ENCODE results near the gene TNFSF15.

Gene TNFSF15

DNA sequence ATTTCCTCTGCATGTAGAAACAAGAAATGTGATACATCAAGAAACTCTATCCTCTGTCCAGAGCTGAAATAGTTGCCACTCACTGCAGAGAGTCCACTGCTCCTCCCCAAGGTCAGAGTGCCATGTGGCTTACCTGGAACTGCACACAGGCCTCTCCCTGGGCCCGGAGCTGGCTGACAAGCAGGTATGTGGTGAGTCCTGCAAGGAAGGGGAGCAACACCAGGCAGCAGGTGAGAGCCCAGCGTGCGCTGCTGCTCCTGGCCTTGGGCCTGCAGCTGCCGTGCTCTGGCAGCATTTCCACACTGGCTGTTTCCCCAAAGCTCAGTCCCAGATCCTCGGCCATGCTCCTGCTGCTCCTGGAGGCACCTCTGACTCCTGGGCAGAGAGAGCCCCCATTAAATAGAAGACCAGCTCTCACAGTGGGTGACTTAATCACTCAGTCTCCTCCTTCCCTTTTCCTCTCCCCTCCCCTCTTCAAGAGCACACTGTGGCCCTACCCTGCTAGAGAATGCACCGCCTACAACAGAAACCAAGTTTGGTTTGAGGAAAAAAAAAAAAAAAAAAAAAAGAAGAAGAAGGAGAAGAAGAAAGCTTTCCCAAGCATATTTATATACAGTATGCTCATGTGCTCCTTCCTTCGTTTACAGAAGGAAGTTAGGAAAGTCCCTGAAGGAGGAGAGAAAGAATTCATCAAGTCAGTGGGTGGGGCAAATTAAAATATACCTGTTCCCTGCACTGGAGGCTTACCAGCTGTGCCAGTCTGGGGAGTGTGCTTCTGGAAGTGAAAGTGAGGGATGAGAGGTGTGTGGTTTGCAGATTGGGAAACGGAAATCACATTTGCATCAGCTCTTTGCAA lies at the start of gene TNFSF15:
Gene TNFSF15 (minus strand): TSS at position 370 of the 856 bp plus-strand sequence. CDS start 27 bp downstream, at position 343.
- peak; percentile 61 for DNase-seq (ENCODE audit: low read depth)

DNA sequence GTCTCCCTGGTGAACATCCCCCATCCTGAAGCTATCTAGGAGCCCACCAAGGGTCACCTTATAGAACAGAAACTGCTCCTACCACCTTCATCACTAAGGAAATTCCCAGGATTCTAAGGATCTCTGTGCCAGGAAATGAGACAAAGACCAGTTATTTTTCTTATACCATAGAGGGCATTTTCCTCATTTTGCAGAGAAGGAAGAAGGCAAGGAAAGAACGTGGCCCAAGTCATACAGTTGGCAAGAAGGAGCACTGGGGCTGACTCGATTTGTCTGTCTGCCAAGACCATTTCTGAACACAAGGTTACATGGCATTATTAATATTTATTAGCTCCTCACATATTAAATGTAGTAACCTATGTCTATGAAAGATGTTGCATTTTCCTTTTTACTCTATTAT lies 49.6 kb upstream of the TNFSF15 start:
- DNase-seq (ENCODE audit: low read depth) = no peak

DNA sequence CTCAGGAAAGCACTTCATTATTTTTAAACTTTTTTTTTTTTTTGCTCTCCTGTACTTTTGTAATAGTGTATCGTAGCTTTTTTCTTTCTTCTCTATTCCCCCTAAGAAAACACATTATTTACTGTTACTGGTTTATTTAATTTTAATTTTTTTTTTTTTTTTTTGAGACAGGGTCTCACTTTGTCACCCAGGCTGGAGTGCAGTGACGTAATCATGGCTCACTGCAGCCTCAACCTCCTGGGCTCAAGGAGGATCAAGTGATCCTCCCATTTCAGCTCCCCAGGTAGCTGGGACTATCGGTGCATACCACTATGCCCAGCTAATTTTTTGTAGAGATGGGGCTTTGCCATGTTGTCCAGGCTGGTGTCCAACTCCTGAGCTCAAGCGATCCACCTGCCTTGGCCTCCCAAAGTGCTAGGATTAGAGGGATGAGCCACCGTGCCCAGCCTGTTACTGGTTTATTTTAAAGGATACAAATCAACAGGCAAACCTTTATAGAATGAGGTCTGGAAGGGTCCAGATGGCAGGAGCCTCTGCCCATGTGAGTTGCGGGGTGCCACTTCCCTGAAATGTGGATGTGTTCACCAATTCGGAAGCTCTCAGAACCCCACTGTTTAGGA lies 49.0 kb upstream of the TNFSF15 start:
- no peak for DNase-seq (ENCODE audit: low read depth)

DNA sequence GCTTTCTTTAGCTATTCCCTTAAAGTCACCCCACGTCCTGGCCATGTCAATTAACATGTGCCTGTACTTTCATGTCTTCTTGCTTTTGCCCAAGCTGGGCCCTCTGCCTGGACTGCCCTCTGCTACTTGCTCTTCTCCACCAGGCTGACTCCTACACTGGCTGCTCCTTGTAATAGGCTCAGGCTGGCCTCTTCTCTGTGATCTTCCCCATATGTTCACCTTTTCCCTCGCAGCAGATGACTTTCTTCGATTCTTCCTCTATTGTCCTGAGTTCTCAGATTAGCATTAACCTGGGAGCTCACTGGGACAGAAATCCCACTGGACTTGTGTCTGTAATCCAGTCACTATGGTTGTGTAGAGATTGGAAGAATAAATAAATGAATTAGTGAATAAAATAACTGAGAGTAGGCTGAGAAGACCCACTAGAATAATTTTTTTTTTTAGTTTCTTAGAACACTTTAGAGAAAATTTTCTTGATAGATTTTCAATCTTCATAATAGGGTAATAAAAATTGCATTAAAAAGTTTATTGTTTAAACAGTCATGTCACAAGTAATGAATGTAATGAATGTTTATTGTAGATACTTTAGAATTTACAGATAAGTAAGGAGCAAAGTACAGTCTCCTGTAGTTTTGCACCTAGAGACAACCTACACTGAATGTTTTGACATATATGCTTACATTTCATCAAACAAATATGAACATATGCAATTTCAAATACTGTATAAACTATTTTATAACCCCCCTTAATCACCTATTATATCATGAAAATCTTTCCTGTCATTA lies 47.4 kb upstream of the TNFSF15 start:
- DNase-seq (ENCODE audit: low read depth) = no peak

DNA sequence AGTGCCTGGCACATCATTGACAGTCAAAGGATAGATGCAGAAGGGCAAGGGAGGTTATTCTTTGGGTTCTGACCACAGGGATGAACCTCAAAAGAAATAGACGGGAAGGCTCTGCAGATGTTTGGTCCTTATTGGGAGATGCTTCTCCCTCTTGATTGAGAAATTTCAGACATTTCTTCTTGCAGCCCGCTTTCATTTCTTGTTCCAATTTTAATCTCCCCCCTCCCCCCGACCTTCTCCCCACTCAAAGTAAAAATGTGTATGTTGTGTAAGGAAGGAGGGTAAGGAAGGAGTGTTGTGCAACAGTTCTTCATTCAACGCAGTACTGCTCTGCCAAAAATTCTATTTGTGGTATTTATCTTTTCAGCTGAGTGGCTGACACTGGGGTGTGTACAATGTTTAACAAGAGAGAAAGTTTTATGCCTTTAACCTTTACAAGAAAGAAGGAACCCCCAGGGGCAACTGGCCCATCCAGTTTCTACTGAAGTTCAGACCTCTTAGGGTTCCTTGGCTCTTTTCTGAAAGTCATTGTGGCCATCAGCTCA lies 46.3 kb upstream of the TNFSF15 start:
- peak; percentile 88 for DNase-seq (ENCODE audit: low read depth)

DNA sequence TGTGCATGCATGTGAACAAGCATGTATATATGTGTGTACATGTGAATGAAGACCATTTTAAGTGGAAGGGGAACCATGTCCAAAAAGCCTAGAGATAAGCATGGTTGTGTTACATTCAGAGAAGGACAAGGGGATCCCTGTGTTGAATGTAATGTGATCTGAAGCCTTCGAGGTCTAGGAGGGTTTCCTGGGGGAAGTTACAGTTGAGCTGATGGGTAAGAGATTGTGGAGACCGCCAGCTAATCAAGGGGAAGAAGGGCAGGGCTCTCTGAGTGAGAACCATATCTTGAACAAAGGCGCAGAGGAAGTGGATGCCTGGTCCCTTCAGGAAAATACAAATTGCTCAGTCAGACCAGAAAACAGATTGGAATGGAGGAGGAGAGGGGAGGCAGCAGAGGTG lies 45.5 kb upstream of the TNFSF15 start:
- no peak for DNase-seq (ENCODE audit: low read depth)

DNA sequence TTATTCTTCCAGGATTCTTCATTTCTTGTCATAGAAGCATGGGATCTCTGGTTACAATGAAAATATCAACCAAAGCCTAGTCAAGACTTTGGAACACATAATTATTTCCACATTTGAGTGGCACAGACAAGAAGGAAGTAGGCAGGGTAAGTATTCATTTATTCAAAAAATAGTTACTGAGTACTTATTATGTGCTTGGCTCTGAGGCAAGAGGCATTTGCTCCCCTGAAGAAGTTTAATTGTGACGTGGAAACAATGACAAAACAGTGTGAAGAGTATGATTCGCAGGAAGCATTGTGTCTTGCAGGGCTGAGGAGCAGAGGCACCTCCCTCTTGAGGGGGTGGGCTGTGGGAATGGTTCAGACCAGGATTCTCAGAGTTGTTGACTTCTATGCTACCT lies 45.0 kb upstream of the TNFSF15 start:
- DNase-seq (ENCODE audit: low read depth) = no peak

DNA sequence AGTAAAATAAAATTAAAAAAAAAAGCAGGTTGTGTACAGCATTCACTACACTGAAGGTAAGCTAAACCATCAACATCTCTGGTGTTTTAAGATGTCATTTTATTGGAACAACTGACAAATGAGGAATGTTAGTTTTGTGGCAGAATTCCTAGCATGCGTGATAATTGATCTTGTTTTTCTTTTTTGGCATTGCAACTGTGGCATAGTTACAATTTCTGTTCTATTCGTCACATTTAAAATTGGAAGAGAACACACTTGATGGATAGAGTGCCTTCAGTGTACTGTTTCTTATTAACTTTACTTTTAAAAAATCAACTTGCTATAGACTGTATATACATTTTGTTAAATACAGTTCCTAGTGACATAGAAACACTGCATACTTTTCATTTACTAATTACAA lies 43.6 kb upstream of the TNFSF15 start:
- DNase-seq (ENCODE audit: low read depth) = no peak

DNA sequence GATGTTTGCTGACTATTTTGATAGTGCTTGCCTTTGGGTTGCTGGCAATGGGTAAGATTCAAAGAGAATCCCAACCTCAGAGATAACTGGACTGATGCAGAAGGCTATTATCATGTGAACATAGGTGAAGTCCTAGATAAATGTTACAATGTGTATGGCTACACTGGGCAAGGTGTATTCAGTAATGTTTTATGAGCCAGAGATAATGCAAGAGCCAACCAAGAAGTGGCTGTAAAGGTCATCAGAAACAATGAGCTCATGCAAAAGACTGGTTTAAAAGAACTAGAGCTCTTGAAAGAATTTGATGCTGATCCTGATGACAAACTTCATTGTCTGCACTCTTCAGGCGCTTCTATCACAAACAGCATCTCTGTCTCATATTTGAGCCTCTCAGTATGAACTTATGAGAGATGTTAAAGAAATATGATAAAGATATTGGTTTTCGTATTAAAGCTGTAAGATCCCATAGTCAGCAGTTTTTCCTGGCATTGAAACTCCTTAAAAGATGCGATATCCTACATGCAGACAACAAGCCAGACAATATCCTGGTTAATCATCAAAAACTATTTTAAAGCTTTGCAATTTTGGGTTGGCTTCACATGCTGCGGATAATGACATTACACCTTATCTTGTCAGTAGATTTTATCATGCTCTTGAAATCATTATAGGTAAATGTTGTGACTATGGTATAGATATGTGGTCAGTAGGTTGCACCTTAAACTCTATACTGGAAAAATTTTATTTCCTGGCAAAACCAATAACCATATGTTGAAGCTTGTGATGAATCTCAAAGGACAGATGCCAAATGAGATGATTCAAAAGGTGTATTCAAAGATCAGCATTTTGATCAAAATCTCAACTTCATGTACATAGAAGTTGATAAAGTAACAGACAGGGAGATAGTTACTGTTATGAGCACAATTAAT lies 41.9 kb upstream of the TNFSF15 start:
- no peak for DNase-seq (ENCODE audit: low read depth)

DNA sequence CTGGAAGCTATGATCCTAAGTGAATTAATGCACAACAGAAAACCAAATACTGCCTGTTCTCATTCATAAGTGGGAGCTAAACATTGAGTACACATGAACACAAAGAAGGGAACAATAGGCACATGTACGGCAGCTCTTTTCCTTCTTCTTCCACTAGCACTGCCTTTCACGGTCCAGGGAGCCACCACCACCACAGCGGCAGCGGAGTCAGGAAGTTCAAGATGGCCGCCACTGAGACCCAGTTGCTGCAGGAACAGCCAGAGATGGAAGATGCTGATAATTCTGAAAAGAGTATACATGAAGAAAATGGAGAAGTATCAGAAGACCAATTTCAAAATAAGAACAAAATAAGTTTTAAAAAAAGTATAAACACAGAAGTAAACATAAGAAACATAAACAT lies 39.5 kb upstream of the TNFSF15 start:
- DNase-seq (ENCODE audit: low read depth) = no peak

DNA sequence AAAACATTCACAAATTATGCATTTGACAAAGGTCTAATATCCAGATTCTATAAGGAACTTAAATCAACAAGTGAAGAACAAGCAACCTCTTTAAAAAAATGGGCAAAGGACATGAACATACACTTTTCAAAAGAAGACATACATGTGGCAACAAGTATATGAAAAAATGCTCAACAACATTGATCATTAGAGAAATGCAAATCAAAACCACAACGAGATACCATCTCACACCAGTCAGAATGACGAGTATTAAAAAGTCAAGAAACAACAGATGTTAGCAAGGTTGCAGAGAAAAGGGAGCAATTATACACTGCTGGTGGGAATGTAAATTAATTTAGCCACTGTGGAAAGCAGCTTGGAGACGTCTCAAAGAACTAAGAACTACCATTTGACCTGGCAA lies 38.9 kb upstream of the TNFSF15 start:
- no peak for DNase-seq (ENCODE audit: low read depth)

DNA sequence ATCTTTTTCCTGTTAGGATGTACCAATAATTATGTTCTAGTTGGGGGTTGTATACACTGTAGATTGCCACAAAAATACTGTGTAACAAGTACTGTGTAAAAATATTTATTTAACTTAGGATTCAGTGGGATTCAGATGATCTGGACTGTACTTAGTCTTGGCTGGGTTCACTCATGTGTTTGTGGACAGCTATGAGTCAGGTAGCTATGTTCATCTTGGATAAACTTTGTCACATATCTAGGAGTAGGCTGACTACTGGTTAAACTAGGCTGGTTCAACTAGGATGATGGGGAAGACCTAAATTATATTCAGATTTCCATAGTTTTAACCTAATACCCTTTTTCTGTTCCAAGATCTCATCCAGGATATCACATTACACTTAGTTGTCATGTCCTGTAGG lies 32.1 kb upstream of the TNFSF15 start:
- peak; percentile 31 for DNase-seq (ENCODE audit: low read depth)

DNA sequence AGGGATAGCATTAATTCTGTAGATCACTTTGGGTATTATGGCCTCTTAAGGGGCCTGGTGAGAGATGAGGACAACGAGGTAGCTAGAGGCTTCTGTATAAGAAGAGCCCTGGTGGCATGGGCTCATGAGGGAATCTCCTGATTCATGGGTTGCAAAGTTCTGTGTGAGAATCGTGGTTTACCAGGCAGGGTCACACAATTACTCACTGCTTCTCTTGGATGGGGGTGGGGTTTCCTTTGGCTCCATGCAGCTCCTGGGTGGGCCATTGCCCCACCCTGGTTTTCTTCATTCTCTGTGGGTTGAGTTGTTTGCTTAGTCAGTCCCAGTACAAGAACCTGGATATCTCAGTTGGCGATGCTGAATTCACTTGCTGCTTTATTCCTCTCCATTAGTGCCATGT lies 30.9 kb upstream of the TNFSF15 start:
- DNase-seq (ENCODE audit: low read depth) = no peak

DNA sequence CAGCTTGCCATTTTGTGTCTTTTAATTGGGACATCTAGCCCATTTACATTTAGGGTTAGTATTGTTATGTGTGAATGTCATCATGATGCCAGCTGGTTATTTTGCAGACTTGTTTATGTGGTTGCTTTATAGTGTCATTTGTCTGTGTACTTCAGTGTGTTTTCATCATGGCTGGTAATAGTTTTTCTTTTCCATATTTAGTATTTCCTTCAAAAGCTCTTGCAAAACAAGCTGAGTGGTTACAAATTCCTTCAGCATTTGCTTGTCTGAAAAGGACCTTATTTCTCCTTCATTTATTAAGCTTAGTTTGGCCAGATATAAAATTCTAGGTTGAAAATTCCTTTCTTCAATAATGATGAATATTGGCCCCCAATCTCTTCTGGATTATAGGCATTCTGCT lies 28.5 kb upstream of the TNFSF15 start:
- no peak for DNase-seq (ENCODE audit: low read depth)

DNA sequence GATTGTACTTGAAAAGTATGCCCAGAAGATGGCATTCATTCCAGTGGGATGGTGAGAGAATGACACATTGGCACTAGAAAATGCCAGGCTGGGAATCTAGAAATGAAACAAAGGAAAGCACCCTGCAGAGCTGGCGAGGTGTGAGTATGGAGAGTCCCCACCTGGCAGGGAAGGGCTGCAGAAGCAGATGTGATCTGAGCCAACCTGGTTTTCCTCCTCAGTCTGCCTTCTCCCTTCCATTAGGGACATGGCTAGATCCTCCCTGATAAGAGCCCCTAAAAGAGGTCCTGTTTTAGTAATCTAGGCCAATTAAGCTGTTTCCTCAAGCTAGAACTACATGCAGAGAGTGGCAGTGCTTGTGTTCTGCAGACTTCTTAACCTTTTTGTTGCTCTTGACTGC lies 24.7 kb upstream of the TNFSF15 start:
- DNase-seq (ENCODE audit: low read depth) = no peak

DNA sequence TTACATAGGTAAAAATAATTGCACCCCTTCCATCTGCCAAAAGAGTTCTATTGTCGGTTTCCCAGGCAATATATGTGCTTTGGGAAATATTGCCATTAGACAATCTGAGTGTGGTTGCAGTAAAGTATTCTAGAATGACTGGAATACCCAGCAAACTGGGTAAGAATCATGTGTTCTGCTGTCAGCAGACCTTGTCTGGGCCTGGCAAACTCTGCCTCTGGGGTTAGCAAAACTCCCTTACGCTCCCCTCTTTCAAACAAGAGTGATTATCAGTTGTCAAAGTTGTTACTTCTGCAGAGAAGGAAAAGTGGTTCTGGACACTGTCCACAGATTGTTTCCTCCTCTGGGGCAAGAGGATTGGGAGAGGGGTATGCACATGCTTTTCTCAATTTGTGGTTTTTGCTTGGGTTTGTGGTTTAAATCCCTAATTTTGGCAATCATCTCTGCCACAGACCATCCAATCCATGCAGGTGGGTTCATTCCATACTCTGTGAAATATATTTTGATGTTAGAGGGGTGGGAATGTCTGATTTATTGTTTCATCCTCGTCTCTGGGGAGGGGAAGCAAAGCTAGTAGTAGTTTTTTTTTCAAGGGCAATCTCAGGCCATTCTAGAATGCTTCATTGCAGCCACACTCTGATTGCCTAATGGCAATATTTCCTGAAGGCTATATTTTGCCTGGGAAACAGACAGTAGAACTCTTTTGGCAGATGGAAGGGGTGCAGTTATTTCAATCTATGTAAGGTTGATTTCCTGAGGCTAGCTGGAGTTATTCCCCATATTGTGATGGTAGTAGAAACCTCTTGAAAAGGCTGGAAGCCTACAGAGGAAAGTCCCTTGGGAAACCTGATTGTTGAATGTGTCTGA lies 24.0 kb upstream of the TNFSF15 start:
- DNase-seq (ENCODE audit: low read depth) = no peak

DNA sequence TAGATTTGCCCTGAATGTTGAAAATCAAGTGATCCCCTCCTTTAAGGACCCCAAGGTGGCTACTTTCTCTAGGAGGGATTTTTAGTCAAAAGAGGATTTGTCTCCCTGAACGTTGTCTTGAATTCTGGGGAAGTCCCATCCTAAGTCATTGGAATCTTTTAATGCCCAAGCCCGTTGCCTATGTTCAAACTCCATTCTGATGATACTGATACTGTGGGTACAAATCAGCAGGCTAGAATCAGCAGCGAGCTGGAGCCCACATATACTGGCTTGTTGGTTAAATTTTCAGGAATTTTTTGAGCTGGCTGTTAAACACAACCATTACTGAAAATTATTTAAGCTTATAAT lies 22.4 kb upstream of the TNFSF15 start:
- no peak for DNase-seq (ENCODE audit: low read depth)

DNA sequence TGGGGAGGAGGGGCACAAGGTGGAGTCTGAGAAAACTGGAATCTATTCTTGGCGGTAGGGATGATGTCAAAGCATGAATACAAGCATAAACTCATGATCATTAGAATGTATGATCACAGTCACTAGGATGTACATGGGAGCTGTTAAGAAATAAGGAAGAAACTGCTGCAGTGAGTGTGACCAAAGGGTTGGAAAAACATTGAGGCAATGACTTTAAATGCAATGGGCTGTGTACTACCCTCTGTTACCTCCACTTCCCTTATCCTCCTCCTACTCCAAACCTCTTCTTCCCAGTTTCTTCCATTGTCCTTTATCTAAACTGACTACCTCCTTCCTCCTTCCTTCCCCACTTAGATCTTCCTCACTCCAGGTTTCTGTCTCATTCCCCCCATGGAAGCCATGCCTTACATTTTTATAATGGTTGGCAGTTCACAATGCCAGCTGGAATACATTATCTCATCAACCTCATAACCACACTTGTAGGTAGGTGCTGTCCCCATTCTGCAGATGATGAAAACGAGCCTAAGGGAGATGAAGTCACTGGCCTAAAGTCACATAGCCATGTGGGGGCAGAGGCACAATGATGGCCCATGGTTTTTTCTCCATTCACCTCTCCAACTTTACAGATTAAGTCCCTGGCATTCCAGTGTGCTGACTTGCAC lies 21.9 kb upstream of the TNFSF15 start:
- no peak for DNase-seq (ENCODE audit: low read depth)

DNA sequence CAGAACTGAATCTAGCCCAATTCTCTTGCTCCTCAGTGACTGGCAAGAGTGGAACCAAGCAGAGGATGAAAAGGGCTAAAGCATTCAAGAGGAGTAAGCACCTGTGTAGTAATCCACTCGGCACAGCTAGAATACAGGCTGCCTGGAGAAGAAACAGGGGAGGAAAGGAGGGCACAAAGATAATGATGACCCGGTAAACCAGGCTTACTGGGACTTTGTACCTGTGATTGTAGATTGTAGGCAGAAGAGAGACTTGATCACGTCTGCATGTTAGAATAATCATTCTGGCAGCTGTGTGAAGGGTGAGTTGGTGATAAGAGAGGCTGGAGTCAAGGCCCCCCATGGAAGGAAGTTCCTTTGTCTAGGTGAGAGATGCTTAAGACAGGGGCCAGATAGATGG lies 20.6 kb upstream of the TNFSF15 start:
- no peak for DNase-seq (ENCODE audit: low read depth)

DNA sequence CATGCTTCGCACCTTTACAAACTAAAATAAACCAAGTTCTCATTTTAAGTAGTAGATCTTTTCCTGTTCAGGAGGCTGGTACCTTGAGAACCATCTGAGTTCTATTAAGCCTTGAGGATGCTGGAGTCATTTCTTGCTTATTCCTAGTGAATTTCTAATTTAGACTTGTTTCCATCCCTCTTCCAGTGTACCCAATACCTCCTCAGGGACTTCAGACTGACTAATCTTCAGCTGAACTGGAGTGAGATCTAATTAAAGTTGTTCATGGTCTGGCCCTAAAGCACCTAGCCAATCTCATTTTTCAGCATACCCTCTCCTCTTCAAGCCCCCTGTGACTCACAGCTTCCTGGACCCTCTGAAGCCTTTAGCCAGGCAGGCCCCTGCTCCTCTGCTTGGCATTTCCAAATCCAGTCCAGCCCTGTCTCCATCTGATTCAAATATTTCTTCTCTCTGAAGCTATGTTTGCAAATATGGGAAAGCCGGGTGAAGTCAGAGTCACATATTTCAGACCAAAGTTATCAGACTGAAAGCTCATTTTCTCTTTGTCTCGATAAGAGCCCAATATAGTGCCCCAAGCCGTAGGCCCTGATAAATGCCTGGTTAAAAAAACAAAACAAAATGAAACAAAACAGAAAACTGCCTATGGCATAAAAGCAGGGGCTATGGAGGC lies 19.4 kb upstream of the TNFSF15 start:
- DNase-seq (ENCODE audit: low read depth) = no peak

Data from iris pigment epithelial cell (primary cell).